ENCODE measurements around the gene ARL14EP. TPM values are rescaled to one million over a fixed set of nuclear protein-coding genes. Genes with fewer than 3 reads are reported as not detected.
A peak's percentile ranks its signal among the peaks of the same experiment; 100 is the strongest.

The ARL14EP gene
- total RNA-seq, 2 donors from 2014 or later, result 22.2 to 25.3 TPM

- H3K9me3 ChIP-seq (ENCODE audit: control insufficient read depth, low read length), result peaks cover 11% of the 10 kb centered on the region
- Mint-ChIP-seq H3K4me3 (no peak overlapping the region), H3K9me3 (peaks cover 10% of the 10 kb centered on the region), H3K27me3 (ENCODE audit: insufficient read depth) (peaks cover 16% of the 10 kb centered on the region), H3K36me3 (ENCODE audit: low read depth) (no peaks in the 10 kb centered on the region), H3K27ac (no peak overlapping the region), H3K4me1 (peaks cover 3% of the 10 kb centered on the region)
- H3K27ac ChIP-seq (ENCODE audit: low read depth, low read length), result no peak overlapping the region
- peak; percentile 81 for TF ChIP-seq CTCF (conservative IDR thresholded peaks at IDR 0.05)
- H3K36me3 ChIP-seq (ENCODE audit: control insufficient read depth, insufficient read depth, low read length), result no peaks in the 10 kb centered on the region
- H3K27me3 ChIP-seq (ENCODE audit: control insufficient read depth, insufficient read depth, low read length, poor library complexity, severe bottlenecking), result peaks cover 21% of the 10 kb centered on the region
- H3K4me3 ChIP-seq (ENCODE audit: low read length), result no peak overlapping the region
- no peak for DNase-seq
- no peak overlapping the region for H3K9ac ChIP-seq (ENCODE audit: extremely low read depth, low read length, poor library complexity, severe bottlenecking)
- H3K4me1 ChIP-seq (ENCODE audit: control insufficient read depth, insufficient read depth, low read length), result peaks cover 4% of the 10 kb centered on the region
Observed at GRCh38 chr11:30314625-30315024, 8.3 kb upstream of the ARL14EP start.

- peaks cover 15% of the 10 kb centered on the region for H3K27me3 Mint-ChIP-seq (ENCODE audit: insufficient read depth)
- Histone ChIP-seq H3K4me3 (ENCODE audit: low read length) (no peak overlapping the region), H3K27ac (ENCODE audit: low read depth, low read length) (no peak overlapping the region), H3K36me3 (ENCODE audit: control insufficient read depth, insufficient read depth, low read length) (no peaks in the 10 kb centered on the region), H3K9ac (ENCODE audit: extremely low read depth, low read length, poor library complexity, severe bottlenecking) (no peak overlapping the region), H3K27me3 (ENCODE audit: control insufficient read depth, insufficient read depth, low read length, poor library complexity, severe bottlenecking) (peaks cover 20% of the 10 kb centered on the region), H3K9me3 (ENCODE audit: control insufficient read depth, low read length) (peaks cover 5% of the 10 kb centered on the region), H3K4me1 (ENCODE audit: control insufficient read depth, insufficient read depth, low read length) (peaks cover 4% of the 10 kb centered on the region)
- TF ChIP-seq CTCF (conservative IDR thresholded peaks at IDR 0.05), result no peak
- no CpG with 5 or more reads among the region's 1 CpG for WGBS, 2 experiments (ENCODE audit: insufficient coverage in 1 of 2, insufficient read length in 1 of 2)
- no peak overlapping the region for H3K27ac Mint-ChIP-seq
- H3K36me3 Mint-ChIP-seq (ENCODE audit: low read depth), result no peaks in the 10 kb centered on the region
- H3K4me3 Mint-ChIP-seq, result no peak overlapping the region
- H3K9me3 Mint-ChIP-seq, result peaks cover 6% of the 10 kb centered on the region
- no peak for DNase-seq
- H3K4me1 Mint-ChIP-seq, result peaks cover 3% of the 10 kb centered on the region
Observed at GRCh38 chr11:30316237-30316636, 6.7 kb upstream of the ARL14EP start.

DNA sequence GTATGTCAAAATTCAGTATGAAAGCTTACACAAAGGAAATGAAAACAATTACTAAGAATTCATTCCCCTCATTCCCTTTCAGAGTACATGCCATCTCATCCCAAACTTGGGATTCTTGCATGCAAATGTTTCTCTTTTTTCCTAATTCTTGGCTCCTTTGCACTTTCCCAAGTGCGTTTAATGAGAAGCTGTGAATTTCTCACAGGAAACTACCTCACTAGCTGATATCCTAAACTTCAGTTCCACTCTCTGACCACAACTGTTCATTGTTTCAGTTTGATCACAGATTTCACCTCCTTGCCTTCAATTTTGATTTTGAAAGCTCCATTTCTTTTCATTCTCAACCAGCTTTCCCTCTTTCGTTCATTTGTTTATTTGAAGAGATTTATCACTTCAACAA lies 5.9 kb upstream of the ARL14EP start:
- H3K4me1 ChIP-seq (ENCODE audit: control insufficient read depth, insufficient read depth, low read length), result peaks cover 4% of the 10 kb centered on the region
- no peak for TF ChIP-seq CTCF (conservative IDR thresholded peaks at IDR 0.05)
- no peaks in the 10 kb centered on the region for H3K9me3 Mint-ChIP-seq
- no peak overlapping the region for H3K4me3 ChIP-seq (ENCODE audit: low read length)
- H3K36me3 Mint-ChIP-seq (ENCODE audit: low read depth), result no peaks in the 10 kb centered on the region
- WGBS, 2 experiments (ENCODE audit: insufficient coverage in 1 of 2, insufficient read length in 1 of 2), result 83 to 88% methylated on average over 2 of the region's 2 CpGs
- H3K36me3 ChIP-seq (ENCODE audit: control insufficient read depth, insufficient read depth, low read length), result no peaks in the 10 kb centered on the region
- H3K27ac ChIP-seq (ENCODE audit: low read depth, low read length), result no peak overlapping the region
- H3K4me3 Mint-ChIP-seq, result no peak overlapping the region
- no peak overlapping the region for H3K27ac Mint-ChIP-seq
- DNase-seq, result no peak
- H3K27me3 Mint-ChIP-seq (ENCODE audit: insufficient read depth), result peaks cover 15% of the 10 kb centered on the region
- no peaks in the 10 kb centered on the region for H3K9me3 ChIP-seq (ENCODE audit: control insufficient read depth, low read length)
- H3K4me1 Mint-ChIP-seq, result peaks cover 6% of the 10 kb centered on the region
- H3K9ac ChIP-seq (ENCODE audit: extremely low read depth, low read length, poor library complexity, severe bottlenecking), result no peak overlapping the region
- H3K27me3 ChIP-seq (ENCODE audit: control insufficient read depth, insufficient read depth, low read length, poor library complexity, severe bottlenecking), result peaks cover 20% of the 10 kb centered on the region
